Endometrium (tissue), 2 donors: Measurements from ENCODE around the gene KCNIP4.
"Not testable (repeated sequence)": the region's sequence is repeated elsewhere in the genome, so short reads cannot be mapped to it uniquely, and the experiment has no call there.

Experiments used
- FAIRE-seq: peaks from 2 replicates; lab custom pipeline; 2012; peaks lifted over from hg19 to GRCh38; lab: Jason Lieb, UNC
- donor health status: control.
- donor health status: control.

KCNIP4 gene

GRCh38 chr4:20746000-20746399 lies 1202.6 kb downstream of the KCNIP4 start:
- FAIRE-seq, result not testable (repeated sequence)

- no peak for FAIRE-seq
Measured at GRCh38 chr4:20735931-20736330, 1212.6 kb downstream of the KCNIP4 start.

- no peak for FAIRE-seq
Measured at GRCh38 chr4:20724915-20725314, 1223.7 kb downstream of the KCNIP4 start.

- no peak for FAIRE-seq
Measured at GRCh38 chr4:20723463-20723862, 1225.1 kb downstream of the KCNIP4 start.

- FAIRE-seq, result no peak
Measured at GRCh38 chr4:20723019-20723418, 1225.6 kb downstream of the KCNIP4 start.

- no peak for FAIRE-seq
Measured at GRCh38 chr4:20711335-20711734, 1237.2 kb downstream of the KCNIP4 start.

GRCh38 chr4:20700007-20700761 lies 1248.4 kb downstream of the KCNIP4 start, which contains the start of gene PACRGL:
PACRGL (plus strand) TSS chr4:20700458; CDS start chr4:20704482, 4,024 bp downstream.
- FAIRE-seq, result peak; percentile 57

GRCh38 chr4:20698820-20699219 lies 1249.8 kb downstream of the KCNIP4 start:
- no peak for FAIRE-seq

DNA sequence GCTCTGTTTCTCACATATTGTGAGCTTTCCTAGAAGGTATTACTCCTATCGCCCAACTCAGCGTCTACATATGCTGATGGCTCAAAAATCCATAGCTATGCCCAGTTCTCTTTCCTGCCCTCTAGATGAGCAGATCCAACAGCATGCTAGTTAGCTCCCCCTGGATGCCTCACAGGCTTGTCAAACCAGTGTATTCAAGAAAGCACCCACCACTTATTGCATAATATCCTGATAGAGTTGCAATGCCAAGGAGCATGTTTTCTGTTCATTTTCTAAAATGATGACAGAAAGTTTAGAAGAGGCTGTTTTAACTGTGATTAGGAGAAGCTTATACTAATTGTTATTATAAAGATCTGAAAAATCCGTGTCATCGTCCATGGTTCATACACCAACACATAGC lies 1250.2 kb downstream of the KCNIP4 start:
- FAIRE-seq, result no peak

DNA sequence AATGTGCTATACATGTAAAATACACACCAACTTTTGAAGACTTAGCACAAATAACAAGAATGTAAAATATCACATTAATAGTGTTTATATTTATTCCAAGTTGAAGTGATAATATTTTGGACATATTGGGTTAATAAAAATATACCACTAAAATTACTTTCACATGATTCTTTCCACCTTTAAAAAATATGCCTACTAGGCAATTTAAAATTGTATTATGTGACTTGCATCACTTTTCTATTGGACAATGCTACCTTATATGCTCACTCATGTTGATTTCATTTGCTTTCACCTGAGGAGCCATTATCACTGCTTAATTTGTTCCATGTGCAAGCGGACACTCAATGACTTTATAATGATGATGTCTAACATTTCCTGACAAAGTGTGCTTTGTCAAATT lies 1251.8 kb downstream of the KCNIP4 start:
- FAIRE-seq, result no peak

- FAIRE-seq, result no peak
Measured at GRCh38 chr4:20687864-20688263, 1260.7 kb downstream of the KCNIP4 start.

DNA sequence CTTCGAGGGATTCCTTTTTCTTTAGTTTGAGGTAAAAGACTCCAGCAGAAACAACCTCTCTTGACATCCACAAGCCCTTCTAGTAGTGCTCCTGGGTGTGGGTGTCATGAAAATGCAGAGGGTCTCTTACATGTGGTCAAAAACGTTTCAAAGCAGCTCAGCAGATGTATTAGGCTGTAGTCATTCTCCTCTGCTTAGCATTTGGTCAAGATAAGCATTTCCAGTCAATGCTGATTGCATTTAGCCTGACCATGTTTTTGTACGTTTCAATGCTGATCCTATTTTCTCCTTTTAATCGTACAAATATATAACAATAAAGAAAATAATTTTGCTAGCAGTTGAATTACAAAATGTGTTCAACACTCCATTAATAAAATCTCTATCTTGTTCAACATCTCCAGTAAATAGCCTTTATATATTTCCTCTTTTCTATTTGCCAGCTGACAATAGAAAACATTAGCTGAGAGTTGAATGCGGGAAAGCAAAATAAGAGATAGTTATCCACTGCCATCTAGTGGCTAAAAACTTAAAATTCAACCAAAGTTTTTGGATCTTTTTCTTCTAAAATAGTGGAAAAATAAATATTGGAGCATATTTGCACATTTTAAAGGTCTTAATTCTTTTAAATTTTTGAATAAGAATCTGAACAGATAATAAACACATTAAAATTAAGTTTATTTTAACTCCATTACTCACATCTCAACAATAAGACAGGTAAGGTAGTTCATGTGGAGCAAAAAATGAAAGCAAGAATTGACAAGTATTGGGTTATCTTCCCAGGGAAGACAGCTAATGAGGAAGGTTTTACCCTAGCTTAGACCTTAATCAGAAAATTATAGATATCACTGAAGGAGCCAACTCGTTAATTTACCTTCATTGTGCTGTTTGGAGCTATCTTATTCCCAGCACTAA lies 1263.5 kb downstream of the KCNIP4 start:
- FAIRE-seq, result peak; percentile 96

GRCh38 chr4:20683766-20684165 lies 1264.8 kb downstream of the KCNIP4 start:
- FAIRE-seq, result no peak

DNA sequence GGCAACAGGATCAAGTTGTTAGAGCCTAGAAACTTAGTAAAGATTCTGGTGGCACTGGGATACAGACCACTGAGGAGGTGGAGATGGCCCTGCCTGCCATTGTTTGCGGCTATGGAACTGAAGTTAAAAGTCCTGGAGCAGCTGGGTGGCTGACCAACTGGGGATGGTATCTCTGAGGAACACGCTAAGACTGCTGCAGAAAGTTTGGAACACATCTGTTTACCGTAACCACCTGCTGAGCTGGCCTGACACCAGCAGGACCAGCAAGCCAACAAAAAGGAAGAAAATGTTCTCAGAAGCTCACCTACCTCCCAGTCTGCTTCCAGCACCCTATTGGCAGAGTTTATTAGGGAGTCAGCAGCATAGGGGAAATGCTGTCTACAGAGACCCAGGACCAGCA lies 1265.7 kb downstream of the KCNIP4 start:
- no peak for FAIRE-seq

DNA sequence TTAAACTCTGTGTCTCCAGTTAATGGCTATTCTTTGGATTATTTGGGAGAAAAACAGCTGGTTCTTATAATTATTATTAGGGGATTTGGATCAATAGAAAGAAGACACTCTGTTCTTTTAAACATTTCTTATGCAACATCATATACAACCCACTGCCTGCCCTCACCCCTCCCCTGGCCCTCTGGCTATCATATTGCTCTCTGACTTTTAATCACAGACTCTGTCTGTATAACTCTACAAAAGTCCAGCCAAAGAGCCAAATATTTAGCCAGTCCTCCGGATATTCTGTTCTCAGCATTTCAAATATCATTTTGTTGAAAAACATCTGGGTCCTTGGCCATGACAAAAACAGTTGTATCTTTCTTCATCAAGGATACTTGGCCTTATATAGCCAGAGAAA lies 1267.3 kb downstream of the KCNIP4 start:
- no peak for FAIRE-seq

GRCh38 chr4:20680736-20681135 lies 1267.8 kb downstream of the KCNIP4 start:
- no peak for FAIRE-seq

GRCh38 chr4:20679951-20680350 lies 1268.6 kb downstream of the KCNIP4 start:
- FAIRE-seq, result no peak
